ENCODE measurements around the gene RGS1. TPM values are rescaled to one million over a fixed set of nuclear protein-coding genes. Genes with fewer than 3 reads are reported as not detected.

The RGS1 gene
- total RNA-seq, 4 donors from 2014 or later: 23.9 to 85.6 (median 53.1) TPM

- no peak overlapping the region for H3K4me3 ChIP-seq (ENCODE audit: low read depth, poor library complexity, severe bottlenecking)
- no peak for TF ChIP-seq CTCF (IDR thresholded peaks at IDR 0.05)
- no peak for TF ChIP-seq POLR2A (IDR thresholded peaks at IDR 0.05)
- DNase-seq (ENCODE audit: low spot score in 2 of 2): no peak
- WGBS, 2 donors: 42 to 48% methylated on average over 3 of the region's 3 CpGs
- intact Hi-C loops (cut with DNase I; ENCODE audit: low total_unique reads): no loop called here
Measured at GRCh38 chr1:192626366-192627179, 51.0 kb downstream of the RGS1 start.

GRCh38 chr1:192627901-192628300 lies 52.3 kb downstream of the RGS1 start:
- intact Hi-C loops (cut with DNase I; ENCODE audit: low total_unique reads): no loop called here
- no peak for DNase-seq (ENCODE audit: low spot score in 2 of 2)
- 94 to 96% methylated on average over 5 of the region's 5 CpGs for WGBS, 2 donors
- H3K4me3 ChIP-seq (ENCODE audit: low read depth, poor library complexity, severe bottlenecking): no peak overlapping the region
- TF ChIP-seq CTCF (IDR thresholded peaks at IDR 0.05) (no peak), POLR2A (IDR thresholded peaks at IDR 0.05) (no peak)

- H3K4me3 ChIP-seq (ENCODE audit: low read depth, poor library complexity, severe bottlenecking): no peak overlapping the region
- TF ChIP-seq POLR2A (IDR thresholded peaks at IDR 0.05) (no peak), CTCF (IDR thresholded peaks at IDR 0.05) (no peak)
- DNase-seq (ENCODE audit: low spot score in 2 of 2): no peak
- intact Hi-C loops (cut with DNase I; ENCODE audit: low total_unique reads): no loop called here
- 93 to 100% methylated on average over 1 of the region's 1 CpG for WGBS, 2 donors
Measured at GRCh38 chr1:192628396-192629057, 53.0 kb downstream of the RGS1 start.

GRCh38 chr1:192629612-192630011 lies 54.0 kb downstream of the RGS1 start:
- DNase-seq (ENCODE audit: low spot score in 2 of 2): no peak
- intact Hi-C loops (cut with DNase I; ENCODE audit: low total_unique reads): no loop called here
- TF ChIP-seq POLR2A (IDR thresholded peaks at IDR 0.05): no peak
- no peak for TF ChIP-seq CTCF (IDR thresholded peaks at IDR 0.05)
- no peak overlapping the region for H3K4me3 ChIP-seq (ENCODE audit: low read depth, poor library complexity, severe bottlenecking)
- WGBS, 2 donors: 60 to 62% methylated on average over 3 of the region's 3 CpGs

Other genes with a start within 250 kb of the RGS1 start
- gene RGS13, start 60.4 kb downstream of the RGS1 start, total RNA-seq: 1 to 10 TPM in 1 of 4 donors, under 1 TPM in 1, not detected in 2; 0.08 to 1.1 TPM
- 10 to 100 TPM; 24.5 to 54.1 (median 29.0) TPM for gene RGS2, start 233.3 kb downstream of the RGS1 start, total RNA-seq